ENCODE results near the gene GRP.

Gene GRP

GRCh38 chr18:59219672-59220163 lies at the start of gene GRP:
Gene GRP (plus strand): TSS chr18:59220158. CDS start chr18:59220266, 108 bp downstream.
- DNase-seq (ENCODE audit: low spot score) = no peak

- no peak for DNase-seq (ENCODE audit: low spot score)
These were observed 47.2 kb upstream of the GRP start for GRCh38 chr18:59172664-59173249.

- no peak for DNase-seq (ENCODE audit: low spot score)
These were observed 42.5 kb upstream of the GRP start for GRCh38 chr18:59177485-59177884.

- DNase-seq (ENCODE audit: low spot score) = no peak
These were observed 39.7 kb upstream of the GRP start for GRCh38 chr18:59180150-59180845.

- no peak for DNase-seq (ENCODE audit: low spot score)
These were observed 37.3 kb upstream of the GRP start for GRCh38 chr18:59182673-59183072.

GRCh38 chr18:59189008-59189407 lies 30.9 kb upstream of the GRP start:
- no peak for DNase-seq (ENCODE audit: low spot score)

- DNase-seq (ENCODE audit: low spot score) = no peak
These were observed 30.2 kb upstream of the GRP start for GRCh38 chr18:59189746-59190145.

- no peak for DNase-seq (ENCODE audit: low spot score)
These were observed 23.7 kb upstream of the GRP start for GRCh38 chr18:59196161-59196725.

- no peak for DNase-seq (ENCODE audit: low spot score)
These were observed 22.3 kb upstream of the GRP start for GRCh38 chr18:59197636-59198035.

- no peak for DNase-seq (ENCODE audit: low spot score)
These were observed 21.7 kb upstream of the GRP start for GRCh38 chr18:59198215-59198614.

- no peak for DNase-seq (ENCODE audit: low spot score)
These were observed 19.2 kb upstream of the GRP start for GRCh38 chr18:59200787-59201186.

GRCh38 chr18:59202258-59202820 lies 17.6 kb upstream of the GRP start:
- no peak for DNase-seq (ENCODE audit: low spot score)

- DNase-seq (ENCODE audit: low spot score) = no peak
These were observed 12.5 kb upstream of the GRP start for GRCh38 chr18:59207506-59207905.

GRCh38 chr18:59208602-59209125 lies 11.3 kb upstream of the GRP start:
- DNase-seq (ENCODE audit: low spot score) = no peak

GRCh38 chr18:59210299-59210698 lies 9.7 kb upstream of the GRP start:
- no peak for DNase-seq (ENCODE audit: low spot score)

- no peak for DNase-seq (ENCODE audit: low spot score)
These were observed 8.3 kb upstream of the GRP start for GRCh38 chr18:59211629-59212028.

GRCh38 chr18:59218018-59218417 lies 1.9 kb upstream of the GRP start:
- no peak for DNase-seq (ENCODE audit: low spot score)

- no peak for DNase-seq (ENCODE audit: low spot score)
These were observed 316 bp downstream of the GRP start for GRCh38 chr18:59220164-59220783.

GRCh38 chr18:59220784-59221765 lies 1.1 kb downstream of the GRP start:
- no peak for DNase-seq (ENCODE audit: low spot score)

- DNase-seq (ENCODE audit: low spot score) = no peak
These were observed 2.4 kb downstream of the GRP start for GRCh38 chr18:59222341-59222740.

- DNase-seq (ENCODE audit: low spot score) = no peak
These were observed 8.4 kb downstream of the GRP start for GRCh38 chr18:59228351-59228750.
